Measurements from ENCODE around the gene HIRA.

- TF ChIP-seq HDAC6 (IDR thresholded peaks at IDR 0.05; ENCODE audit: low read depth, low read length), result no peak
- TF ChIP-seq ZNF274 (IDR thresholded peaks at IDR 0.05; ENCODE audit: borderline replicate concordance, extremely low read depth, low read length), result no peak
- TF ChIP-seq CHD2 (IDR thresholded peaks at IDR 0.05; ENCODE audit: low read length), result no peak
- TF ChIP-seq EZH2 (IDR thresholded peaks at IDR 0.05; ENCODE audit: low read depth, low read length, severe bottlenecking), result no peak
Observed at GRCh38 chr22:19434401-19434800, 2.9 kb upstream of the HIRA start.
